HG02610 (cell line): ENCODE measurements around the gene USP17L20.
"Not testable (repeated sequence)": the region's sequence is repeated elsewhere in the genome, so short reads cannot be mapped to it uniquely, and the experiment has no call there.

Experiments
- ATAC-seq: cut with Tn5 transposase; IDR thresholded peaks from one replicate; pipeline ENCODE4 v1.9.1; 2021; ENCODE audit warnings: mild to moderate bottlenecking, moderate library complexity; ENCODE audit not compliant: unreplicated experiment

Gene USP17L20, protein sequence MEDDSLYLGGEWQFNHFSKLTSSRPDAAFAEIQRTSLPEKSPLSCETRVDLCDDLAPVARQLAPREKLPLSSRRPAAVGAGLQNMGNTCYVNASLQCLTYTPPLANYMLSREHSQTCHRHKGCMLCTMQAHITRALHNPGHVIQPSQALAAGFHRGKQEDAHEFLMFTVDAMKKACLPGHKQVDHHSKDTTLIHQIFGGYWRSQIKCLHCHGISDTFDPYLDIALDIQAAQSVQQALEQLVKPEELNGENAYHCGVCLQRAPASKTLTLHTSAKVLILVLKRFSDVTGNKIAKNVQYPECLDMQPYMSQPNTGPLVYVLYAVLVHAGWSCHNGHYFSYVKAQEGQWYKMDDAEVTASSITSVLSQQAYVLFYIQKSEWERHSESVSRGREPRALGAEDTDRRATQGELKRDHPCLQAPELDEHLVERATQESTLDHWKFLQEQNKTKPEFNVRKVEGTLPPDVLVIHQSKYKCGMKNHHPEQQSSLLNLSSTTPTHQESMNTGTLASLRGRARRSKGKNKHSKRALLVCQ

DNA sequence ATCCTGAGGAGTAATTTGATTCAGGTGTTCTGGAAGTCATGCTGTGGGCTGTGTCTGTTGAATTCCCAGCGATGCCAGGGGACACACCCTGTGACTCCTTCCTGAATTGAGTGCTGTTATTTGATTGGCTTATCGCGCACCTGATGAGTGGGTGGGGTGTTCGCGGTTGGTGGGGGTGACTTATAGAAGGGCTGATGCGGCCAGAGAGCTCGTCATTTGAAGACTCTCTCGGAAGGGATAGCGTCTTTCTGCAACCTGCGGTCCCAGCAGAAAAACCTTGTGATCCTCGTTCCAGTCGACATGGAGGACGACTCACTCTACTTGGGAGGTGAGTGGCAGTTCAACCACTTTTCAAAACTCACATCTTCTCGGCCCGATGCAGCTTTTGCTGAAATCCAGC is at the start of gene USP17L20:
USP17L20 (plus strand) TSS at position 301 of the 400 bp plus-strand sequence; CDS start at position 301, 0 bp downstream.
- not testable (repeated sequence) for ATAC-seq

DNA sequence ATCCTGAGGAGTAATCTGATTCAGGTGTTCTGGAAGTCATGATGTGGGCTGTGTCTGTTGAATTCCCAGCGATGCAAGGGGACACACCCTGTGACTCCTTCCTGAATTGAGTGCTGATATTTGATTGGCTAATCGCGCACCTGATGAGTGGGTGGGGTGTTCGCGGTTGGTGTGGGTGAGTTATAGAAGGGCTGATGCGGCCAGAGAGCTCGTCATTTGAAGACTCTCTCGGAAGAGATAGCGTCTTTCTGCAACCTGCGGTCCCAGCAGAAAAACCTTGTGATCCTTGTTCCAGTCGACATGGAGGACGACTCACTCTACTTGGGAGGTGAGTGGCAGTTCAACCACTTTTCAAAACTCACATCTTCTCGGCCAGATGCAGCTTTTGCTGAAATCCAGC is 47.6 kb upstream of the USP17L20 start, which contains the start of gene USP17L10:
USP17L10 (plus strand) TSS at position 301 of the 400 bp plus-strand sequence; CDS start at position 301, 0 bp downstream.
- not testable (repeated sequence) for ATAC-seq

DNA sequence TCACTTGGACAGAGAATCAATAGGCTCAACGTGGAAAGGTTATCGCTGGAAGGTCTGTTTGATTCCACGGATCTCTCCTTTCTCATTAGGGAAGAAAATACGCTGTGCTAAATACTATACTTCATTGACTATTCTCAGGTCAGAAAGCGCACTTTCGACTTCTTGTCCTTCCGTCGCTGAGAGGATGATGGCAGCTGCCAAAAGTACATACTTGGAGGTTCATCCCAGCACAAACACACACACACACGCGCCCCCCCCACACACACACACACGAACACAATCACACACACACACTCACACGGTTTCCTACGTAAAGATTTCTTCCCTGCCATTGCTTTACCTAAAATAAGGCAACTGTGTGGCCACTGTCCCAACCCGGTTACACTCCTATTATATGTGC is 43.2 kb upstream of the USP17L20 start:
- ATAC-seq = not testable (repeated sequence)

DNA sequence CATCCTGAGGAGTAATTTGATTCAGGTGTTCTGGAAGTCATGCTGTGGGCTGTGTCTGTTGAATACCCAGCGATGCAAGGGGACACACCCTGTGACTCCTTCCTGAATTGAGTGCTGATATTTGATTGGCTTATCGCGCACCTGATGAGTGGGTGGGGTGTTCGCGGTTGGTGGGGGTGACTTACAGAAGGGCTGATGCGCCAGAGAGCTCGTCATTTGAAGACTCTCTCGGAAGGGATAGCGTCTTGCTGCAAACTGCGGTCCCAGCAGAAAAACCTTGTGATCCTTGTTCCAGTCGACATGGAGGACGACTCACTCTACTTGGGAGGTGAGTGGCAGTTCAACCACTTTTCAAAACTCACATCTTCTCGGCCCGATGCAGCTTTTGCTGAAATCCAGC is 42.8 kb upstream of the USP17L20 start, which contains the start of gene USP17L11:
USP17L11 (plus strand) TSS at position 301 of the 400 bp plus-strand sequence; CDS start at position 301, 0 bp downstream.
- not testable (repeated sequence) for ATAC-seq

DNA sequence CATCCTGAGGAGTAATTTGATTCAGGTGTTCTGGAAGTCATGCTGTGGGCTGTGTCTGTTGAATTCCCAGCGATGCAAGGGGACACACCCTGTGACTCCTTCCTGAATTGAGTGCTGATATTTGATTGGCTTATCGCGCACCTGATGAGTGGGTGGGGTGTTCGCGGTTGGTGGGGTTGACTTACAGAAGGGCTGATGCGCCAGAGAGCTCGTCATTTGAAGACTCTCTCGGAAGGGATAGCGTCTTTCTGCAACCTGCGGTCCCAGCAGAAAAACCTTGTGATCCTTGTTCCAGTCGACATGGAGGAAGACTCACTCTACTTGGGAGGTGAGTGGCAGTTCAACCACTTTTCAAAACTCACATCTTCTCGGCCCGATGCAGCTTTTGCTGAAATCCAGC is 38.1 kb upstream of the USP17L20 start, which contains the start of gene USP17L12:
USP17L12 (plus strand) TSS at position 301 of the 400 bp plus-strand sequence; CDS start at position 301, 0 bp downstream.
- not testable (repeated sequence) for ATAC-seq

DNA sequence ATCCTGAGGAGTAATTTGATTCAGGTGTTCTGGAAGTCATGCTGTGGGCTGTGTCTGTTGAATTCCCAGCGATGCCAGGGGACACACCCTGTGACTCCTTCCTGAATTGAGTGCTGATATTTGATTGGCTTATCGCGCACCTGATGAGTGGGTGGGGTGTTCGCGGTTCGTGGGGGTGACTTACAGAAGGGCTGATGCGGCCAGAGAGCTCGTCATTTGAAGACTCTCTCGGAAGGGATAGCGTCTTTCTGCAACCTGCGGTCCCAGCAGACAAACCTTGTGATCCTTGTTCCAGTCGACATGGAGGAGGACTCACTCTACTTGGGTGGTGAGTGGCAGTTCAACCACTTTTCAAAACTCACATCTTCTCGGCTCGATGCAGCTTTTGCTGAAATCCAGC is 33.3 kb upstream of the USP17L20 start, which contains the start of gene USP17L13:
USP17L13 (plus strand) TSS at position 301 of the 400 bp plus-strand sequence; CDS start at position 301, 0 bp downstream.
- not testable (repeated sequence) for ATAC-seq

DNA sequence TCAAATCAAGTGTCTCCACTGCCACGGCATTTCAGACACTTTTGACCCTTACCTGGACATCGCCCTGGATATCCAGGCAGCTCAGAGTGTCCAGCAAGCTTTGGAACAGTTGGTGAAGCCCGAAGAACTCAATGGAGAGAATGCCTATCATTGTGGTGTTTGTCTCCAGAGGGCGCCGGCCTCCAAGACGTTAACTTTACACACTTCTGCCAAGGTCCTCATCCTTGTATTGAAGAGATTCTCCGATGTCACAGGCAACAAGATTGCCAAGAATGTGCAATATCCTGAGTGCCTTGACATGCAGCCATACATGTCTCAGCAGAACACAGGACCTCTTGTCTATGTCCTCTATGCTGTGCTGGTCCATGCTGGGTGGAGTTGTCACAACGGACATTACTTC is 27.7 kb upstream of the USP17L20 start:
- not testable (repeated sequence) for ATAC-seq

DNA sequence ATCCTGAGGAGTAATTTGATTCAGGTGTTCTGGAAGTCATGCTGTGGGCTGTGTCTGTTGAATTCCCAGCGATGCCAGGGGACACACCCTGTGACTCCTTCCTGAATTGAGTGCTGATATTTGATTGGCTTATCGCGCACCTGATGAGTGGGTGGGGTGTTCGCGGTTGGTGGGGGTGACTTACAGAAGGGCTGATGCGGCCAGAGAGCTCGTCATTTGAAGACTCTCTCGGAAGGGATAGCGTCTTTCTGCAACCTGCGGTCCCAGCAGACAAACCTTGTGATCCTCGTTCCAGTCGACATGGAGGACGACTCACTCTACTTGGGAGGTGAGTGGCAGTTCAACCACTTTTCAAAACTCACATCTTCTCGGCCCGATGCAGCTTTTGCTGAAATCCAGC is 23.8 kb upstream of the USP17L20 start, which contains the start of gene USP17L15:
USP17L15 (plus strand) TSS at position 301 of the 400 bp plus-strand sequence; CDS start at position 301, 0 bp downstream.
- not testable (repeated sequence) for ATAC-seq

DNA sequence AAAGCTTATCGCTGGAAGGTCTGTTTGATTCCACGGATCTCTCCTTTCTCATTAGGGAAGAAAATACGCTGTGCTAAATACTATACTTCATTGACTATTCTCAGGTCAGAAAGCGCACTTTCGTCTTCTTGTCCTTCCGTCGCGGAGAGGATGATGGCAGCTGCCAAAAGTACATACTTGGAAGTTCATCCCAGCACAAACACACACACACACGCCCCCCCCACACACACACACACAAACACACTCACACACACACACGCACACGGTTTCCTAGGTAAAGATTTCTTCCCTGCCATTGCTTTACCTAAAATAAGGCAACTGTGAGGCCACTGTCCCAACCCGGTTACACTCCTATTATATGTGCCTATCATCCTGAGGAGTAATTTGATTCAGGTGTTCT is 19.5 kb upstream of the USP17L20 start:
- ATAC-seq = not testable (repeated sequence)

DNA sequence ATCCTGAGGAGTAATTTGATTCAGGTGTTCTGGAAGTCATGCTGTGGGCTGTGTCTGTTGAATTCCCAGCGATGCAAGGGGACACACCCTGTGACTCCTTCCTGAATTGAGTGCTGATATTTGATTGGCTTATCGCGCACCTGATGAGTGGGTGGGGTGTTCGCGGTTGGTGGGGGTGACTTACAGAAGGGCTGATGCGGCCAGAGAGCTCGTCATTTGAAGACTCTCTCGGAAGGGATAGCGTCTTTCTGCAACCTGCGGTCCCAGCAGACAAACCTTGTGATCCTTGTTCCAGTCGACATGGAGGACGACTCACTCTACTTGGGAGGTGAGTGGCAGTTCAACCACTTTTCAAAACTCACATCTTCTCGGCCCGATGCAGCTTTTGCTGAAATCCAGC is 14.3 kb upstream of the USP17L20 start, which contains the start of gene USP17L17:
USP17L17 (plus strand) TSS at position 301 of the 400 bp plus-strand sequence; CDS start at position 301, 0 bp downstream.
- ATAC-seq = not testable (repeated sequence)

DNA sequence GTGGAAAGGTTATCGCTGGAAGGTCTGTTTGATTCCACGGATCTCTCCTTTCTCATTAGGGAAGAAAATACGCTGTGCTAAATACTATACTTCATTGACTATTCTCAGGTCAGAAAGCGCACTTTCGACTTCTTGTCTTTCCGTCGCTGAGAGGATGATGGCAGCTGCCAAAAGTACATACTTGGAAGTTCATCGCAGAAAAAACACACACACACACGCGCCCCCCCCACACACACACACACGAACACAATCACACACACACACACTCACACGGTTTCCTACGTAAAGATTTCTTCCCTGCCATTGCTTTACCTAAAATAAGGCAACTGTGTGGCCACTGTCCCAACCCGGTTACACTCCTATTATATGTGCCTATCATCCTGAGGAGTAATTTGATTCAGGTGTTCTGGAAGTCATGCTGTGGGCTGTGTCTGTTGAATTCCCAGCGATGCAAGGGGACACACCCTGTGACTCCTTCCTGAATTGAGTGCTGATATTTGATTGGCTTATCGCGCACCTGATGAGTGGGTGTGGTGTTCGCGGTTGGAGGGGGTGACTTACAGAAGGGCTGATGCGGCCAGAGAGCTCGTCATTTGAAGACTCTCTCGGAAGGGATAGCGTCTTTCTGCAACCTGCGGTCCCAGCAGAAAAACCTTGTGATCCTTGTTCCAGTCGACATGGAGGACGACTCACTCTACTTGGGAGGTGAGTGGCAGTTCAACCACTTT is 9.8 kb upstream of the USP17L20 start, which contains the start of gene USP17L18:
USP17L18 (plus strand) TSS at position 678 of the 728 bp plus-strand sequence; CDS start at position 678, 0 bp downstream.
- ATAC-seq = not testable (repeated sequence)

DNA sequence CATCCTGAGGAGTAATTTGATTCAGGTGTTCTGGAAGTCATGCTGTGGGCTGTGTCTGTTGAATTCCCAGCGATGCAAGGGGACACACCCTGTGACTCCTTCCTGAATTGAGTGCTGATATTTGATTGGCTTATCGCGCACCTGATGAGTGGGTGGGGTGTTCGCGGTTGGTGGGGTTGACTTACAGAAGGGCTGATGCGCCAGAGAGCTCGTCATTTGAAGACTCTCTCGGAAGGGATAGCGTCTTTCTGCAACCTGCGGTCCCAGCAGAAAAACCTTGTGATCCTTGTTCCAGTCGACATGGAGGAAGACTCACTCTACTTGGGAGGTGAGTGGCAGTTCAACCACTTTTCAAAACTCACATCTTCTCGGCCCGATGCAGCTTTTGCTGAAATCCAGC is 4.8 kb upstream of the USP17L20 start, which contains the start of gene USP17L19:
USP17L19 (plus strand) TSS at position 301 of the 400 bp plus-strand sequence; CDS start at position 301, 0 bp downstream.
- not testable (repeated sequence) for ATAC-seq

DNA sequence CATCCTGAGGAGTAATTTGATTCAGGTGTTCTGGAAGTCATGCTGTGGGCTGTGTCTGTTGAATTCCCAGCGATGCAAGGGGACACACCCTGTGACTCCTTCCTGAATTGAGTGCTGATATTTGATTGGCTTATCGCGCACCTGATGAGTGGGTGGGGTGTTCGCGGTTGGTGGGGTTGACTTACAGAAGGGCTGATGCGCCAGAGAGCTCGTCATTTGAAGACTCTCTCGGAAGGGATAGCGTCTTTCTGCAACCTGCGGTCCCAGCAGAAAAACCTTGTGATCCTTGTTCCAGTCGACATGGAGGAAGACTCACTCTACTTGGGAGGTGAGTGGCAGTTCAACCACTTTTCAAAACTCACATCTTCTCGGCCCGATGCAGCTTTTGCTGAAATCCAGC is 4.6 kb downstream of the USP17L20 start, which contains the start of gene USP17L21:
USP17L21 (plus strand) TSS at position 301 of the 400 bp plus-strand sequence; CDS start at position 301, 0 bp downstream.
- not testable (repeated sequence) for ATAC-seq

DNA sequence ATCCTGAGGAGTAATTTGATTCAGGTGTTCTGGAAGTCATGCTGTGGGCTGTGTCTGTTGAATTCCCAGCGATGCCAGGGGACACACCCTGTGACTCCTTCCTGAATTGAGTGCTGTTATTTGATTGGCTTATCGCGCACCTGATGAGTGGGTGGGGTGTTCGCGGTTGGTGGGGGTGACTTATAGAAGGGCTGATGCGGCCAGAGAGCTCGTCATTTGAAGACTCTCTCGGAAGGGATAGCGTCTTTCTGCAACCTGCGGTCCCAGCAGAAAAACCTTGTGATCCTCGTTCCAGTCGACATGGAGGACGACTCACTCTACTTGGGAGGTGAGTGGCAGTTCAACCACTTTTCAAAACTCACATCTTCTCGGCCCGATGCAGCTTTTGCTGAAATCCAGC is 9.4 kb downstream of the USP17L20 start, which contains the start of gene USP17L22:
USP17L22 (plus strand) TSS at position 301 of the 400 bp plus-strand sequence; CDS start at position 301, 0 bp downstream.
- not testable (repeated sequence) for ATAC-seq

DNA sequence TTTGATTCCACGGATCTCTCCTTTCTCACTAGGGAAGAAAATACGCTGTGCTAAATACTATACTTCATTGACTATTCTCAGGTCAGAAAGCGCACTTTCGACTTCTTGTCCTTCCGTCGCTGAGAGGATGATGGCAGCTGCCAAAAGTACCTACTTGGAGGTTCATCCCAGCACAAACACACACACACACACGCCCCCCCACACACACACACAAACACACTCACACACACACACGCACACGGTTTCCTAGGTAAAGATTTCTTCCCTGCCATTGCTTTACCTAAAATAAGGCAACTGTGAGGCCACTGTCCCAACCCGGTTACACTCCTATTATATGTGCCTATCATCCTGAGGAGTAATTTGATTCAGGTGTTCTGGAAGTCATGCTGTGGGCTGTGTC is 13.8 kb downstream of the USP17L20 start:
- not testable (repeated sequence) for ATAC-seq
